Small intestine (tissue), 7 donors: ENCODE data around the gene PGS1. TPM values are rescaled to one million over a fixed set of nuclear protein-coding genes. Genes with fewer than 3 reads are reported as not detected.
A peak's percentile ranks its signal among the peaks of the same experiment; 100 is the strongest.

ENCODE experiments used
- DNase-seq, 2 donors: peaks; one replicate each; pipeline versions ENCODE4 v3.0.0 to v3.0.0-alpha.2; 2013
- FAIRE-seq: peaks from 2 replicates; lab custom pipeline; 2012; peaks lifted over from hg19 to GRCh38; lab: Jason Lieb, UNC
- H3K27ac ChIP-seq, 3 donors: one replicate each; pipeline ENCODE4 v1.5.1; 2013; ENCODE audit warnings: low read length in 2 of 3, mild to moderate bottlenecking in 2 of 3, control low read depth in 1 of 3, inconsistent platforms in 1 of 3, low read depth in 1 of 3, moderate library complexity in 1 of 3
- H3K27me3 ChIP-seq, 3 donors: one replicate each; pipeline ENCODE4 v1.6.1; 2013; ENCODE audit warnings: low read length in 3 of 3, inconsistent platforms in 1 of 3; ENCODE audit not compliant: control insufficient read depth in 3 of 3, insufficient read depth in 3 of 3
- H3K36me3 ChIP-seq, 3 donors: one replicate each; pipeline ENCODE4 v1.6.1; 2013; ENCODE audit warnings: low read length in 3 of 3, inconsistent platforms in 1 of 3, low read depth in 1 of 3, mild to moderate bottlenecking in 1 of 3, moderate library complexity in 1 of 3; ENCODE audit not compliant: control insufficient read depth in 3 of 3, insufficient read depth in 2 of 3
- H3K4me1 ChIP-seq, 3 donors: one replicate each; pipeline ENCODE4 v1.6.1; 2013; ENCODE audit warnings: low read length in 2 of 3, inconsistent platforms in 1 of 3, low read depth in 1 of 3, mild to moderate bottlenecking in 1 of 3, moderate library complexity in 1 of 3; ENCODE audit not compliant: control insufficient read depth in 3 of 3, insufficient read depth in 2 of 3
- H3K4me3 ChIP-seq, 3 donors: one replicate each; pipeline ENCODE4 v1.5.1; 2013; ENCODE audit warnings: low read length in 3 of 3, control low read depth in 1 of 3, inconsistent platforms in 1 of 3, low read depth in 1 of 3, mild to moderate bottlenecking in 1 of 3, moderate library complexity in 1 of 3
- H3K9me3 ChIP-seq, 2 donors: one replicate each; pipeline ENCODE4 v1.6.1; 2013; ENCODE audit warnings: low read depth in 1 of 2, low read length in 1 of 2; ENCODE audit not compliant: control insufficient read depth in 2 of 2, insufficient read depth in 1 of 2
- WGBS, 3 donors: extraction: QIAGEN DNeasy Blood & Tissue Kit; methylation state at CpG; one replicate each; pipeline ENCODE4 v1.1.7; 2013; 5-methylcytosine and 5-hydroxymethylcytosine counted together
- polyA plus RNA-seq, 4 donors: library from polyadenylated mRNA; stranded (reverse) in 3 of 4; unstranded in 1 of 4; fragments of 200-250 nt in 3 of 4; fragments of 120-200 nt in 1 of 4; gene quantifications; one replicate each; pipeline versions ENCODE4 v1.2.1 to v1.2.3, GENCODE V29; 2013
- donor health status: healthy with polysubstance abuse.
- donor health status: control.
- donor health status: control.
- donor health status: Bipolar disorder and iron deficiency.
- donor health status: healthy.

PGS1 gene
- polyA plus RNA-seq, 4 donors = 14.9 to 34.9 (median 20.5) TPM

DNA sequence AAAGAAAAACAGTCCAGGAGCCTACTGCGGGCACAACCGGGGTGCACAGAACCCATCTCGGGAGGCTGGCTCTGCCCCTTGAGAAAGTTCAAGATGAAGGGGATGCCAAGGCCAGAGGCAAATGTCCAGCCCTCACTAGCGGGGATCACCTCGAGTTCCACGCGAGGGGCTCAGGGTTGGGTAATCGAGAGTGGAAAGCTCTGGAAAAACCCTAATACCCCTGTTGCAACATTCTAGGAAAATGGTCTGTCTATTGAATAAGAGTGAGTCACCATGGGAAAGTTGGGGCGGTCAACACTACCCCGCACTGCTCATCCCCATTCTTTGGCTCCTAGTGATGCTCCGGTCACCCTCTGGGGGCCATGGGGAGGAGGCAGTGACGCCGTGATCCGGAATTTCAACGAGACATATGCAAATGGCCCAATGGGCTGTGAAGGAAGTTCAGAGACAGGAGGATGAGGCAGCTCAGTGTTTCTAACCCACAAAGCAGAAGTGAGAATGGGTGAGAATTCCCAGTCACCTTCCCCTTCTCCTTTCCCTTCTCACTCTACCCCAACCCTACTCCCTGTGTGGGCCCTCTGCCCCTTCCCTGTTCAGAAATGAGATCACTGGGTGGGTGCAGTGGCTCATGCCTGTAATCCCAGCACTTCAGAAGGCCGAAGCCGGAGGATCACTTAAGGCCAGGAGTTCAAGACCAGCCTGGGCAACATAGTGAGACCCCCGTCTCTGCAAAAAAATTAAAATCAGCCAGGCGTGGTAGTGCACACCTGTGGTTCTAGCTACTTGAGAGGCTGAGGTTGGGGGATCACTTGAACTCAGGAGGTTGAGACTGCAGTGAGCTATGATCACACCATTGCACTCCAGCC lies 41.0 kb upstream of the PGS1 start:
- peaks cover 2 to 9% (median 3%) of the 10 kb centered on the region in 3 donors for H3K4me1 ChIP-seq
- peak overlapping the region in 1 of 3 donors; percentile 3 for H3K27ac ChIP-seq
- 86 to 93% (median 89%) methylated on average over 19 of the region's 19 CpGs for WGBS, 3 donors

DNA sequence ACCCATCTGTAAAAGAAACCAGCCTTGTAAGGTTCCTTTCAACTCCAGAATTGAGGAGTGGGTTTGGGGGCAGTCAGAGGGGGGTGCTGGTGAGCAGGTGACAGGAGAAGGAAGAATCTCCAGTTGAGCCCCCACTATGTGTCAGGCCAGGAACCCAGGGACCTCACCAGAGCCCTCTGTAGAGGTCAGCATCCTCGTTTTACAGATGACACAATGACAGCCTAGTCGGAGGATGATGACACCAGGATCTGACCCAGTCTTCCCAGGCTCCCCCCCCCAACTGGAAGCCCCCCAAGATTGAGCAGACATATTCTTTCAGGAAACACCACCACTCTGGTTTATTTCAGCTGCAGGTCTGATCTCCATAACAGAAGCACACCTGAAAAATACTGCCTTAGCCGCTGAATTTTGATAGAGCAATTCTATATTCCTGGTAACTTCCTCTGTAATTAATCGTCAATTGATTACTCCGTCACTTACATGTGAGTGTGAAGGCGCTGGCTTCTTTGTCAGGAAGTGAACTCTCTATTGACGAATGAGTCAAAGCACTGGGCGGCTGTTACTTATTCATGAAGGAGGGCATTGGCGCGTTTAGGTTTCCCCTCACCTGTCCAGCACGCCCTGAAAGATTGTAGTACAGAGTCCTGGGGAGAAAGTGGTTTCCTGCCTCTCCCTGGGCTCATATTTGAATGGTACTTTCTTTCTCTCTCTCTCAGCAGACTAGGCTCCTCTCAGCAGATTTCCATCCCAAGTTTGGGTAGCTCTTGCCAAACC lies 39.8 kb upstream of the PGS1 start:
- Histone ChIP-seq H3K4me1 (peaks cover 2 to 20% (median 3%) of the 10 kb centered on the region in 3 donors), H3K4me3 (no peak overlapping the region), H3K27me3 (peaks cover 0 to 25% (median 0%) of the 10 kb centered on the region in 3 donors), H3K9me3 (no peaks in the 10 kb centered on the region), H3K27ac (peak overlapping the region in 2 of 3 donors; percentile 52 to 89), H3K36me3 (no peaks in the 10 kb centered on the region)
- DNase-seq (peak; percentile 80 to 94), FAIRE-seq (no peak)
- WGBS, 3 donors = 9 to 43% (median 21%) methylated on average over 11 of the region's 11 CpGs

More for the DNA sequence above, 41.0 kb upstream of the PGS1 start:
- peaks cover 0 to 13% (median 0%) of the 10 kb centered on the region in 3 donors for H3K27me3 ChIP-seq
- no peak for DNase-seq
- H3K4me3 ChIP-seq = no peak overlapping the region
- H3K9me3 ChIP-seq = no peaks in the 10 kb centered on the region
- no peaks in the 10 kb centered on the region for H3K36me3 ChIP-seq
- FAIRE-seq = no peak

DNA sequence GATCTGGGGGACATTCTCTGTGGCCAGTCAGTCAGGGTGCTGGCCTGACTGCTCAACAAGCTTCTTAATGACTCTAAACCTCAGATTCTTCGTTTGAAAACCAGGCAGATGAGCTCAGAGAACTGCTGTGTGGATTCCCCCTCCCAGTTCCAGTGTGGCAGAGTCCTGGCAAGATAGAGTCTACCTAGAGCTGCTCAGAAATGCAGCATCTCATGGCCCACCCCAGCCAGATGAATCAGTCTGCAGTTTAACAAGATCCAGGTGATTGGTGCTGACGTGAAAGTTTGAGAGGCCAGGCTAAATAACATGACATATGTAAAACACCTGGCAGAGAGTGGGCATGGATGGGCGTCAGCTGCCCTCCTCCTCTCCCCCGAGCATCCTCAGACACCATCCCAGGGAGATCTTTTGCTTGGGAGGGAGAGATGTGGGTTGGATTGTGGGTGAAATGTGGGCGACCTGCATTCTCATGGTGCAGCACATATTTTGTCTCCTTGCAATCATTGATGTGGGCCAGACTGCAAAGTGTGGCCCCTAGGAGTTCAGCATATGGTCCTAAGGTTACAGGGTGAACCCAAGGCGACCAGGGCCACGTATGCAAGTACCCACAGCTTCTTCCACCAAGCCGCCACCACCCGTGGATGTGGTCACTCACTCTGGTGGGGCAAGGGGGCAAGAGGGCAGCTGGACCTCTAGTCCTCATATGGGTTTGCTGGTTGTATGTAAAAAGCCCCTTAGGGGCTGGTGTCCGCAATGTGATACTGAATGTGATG lies 38.1 kb upstream of the PGS1 start:
- H3K4me3 ChIP-seq = no peak overlapping the region
- DNase-seq (no peak), FAIRE-seq (no peak)
- WGBS, 3 donors = 73 to 82% (median 78%) methylated on average over 10 of the region's 10 CpGs
- no peaks in the 10 kb centered on the region for H3K9me3 ChIP-seq
- H3K4me1 ChIP-seq = peaks cover 2 to 21% (median 3%) of the 10 kb centered on the region in 3 donors
- no peaks in the 10 kb centered on the region for H3K36me3 ChIP-seq
- H3K27me3 ChIP-seq = peaks cover 0 to 36% (median 0%) of the 10 kb centered on the region in 3 donors
- H3K27ac ChIP-seq = peak overlapping the region in 1 of 3 donors; percentile 3

DNA sequence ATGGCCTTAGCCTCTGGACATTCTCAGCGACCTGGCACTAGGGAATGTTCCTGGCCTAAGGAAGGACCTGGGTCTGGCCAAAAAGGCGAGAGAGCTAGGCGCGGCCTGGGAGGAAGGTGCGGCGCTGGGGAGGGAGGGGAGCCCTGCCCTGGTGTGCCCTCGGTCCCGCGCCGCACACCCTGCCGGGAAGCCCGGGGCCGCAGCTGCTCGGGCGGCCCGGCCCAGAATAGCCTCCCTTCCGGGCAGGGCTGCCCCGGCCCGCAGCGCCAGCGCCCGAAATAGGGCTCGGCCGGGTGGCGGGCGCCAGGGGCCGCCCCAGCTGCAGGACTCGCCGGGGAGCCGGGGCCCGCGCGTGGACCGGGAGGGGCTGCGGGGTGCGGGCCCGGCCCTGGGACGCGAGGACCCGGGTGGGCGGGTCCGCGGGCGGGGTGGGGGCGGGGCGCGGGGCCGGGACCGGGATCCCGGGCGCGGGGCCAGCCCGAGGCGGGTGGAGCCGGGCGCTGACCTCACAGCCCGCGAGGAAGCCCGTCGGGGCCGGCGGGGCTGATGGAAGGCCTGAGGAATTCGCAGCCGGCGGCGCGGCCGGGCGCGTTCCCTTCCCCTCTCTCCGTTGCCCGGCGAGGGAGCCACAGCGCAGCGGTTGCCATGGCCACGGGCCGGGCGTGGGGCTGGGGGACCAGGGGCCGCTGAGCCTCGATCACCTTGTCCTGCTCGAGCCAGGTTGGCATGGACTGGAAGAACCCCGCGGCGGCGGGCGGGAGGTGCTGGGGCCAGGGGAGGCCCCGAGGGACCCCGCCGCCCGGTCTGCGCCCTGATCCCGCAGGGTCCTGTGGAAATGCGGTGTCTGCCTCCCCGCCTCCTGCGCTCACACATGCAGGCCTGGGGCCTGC lies 36.6 kb upstream of the PGS1 start:
- H3K4me3 ChIP-seq = peak overlapping the region in 1 of 3 donors; percentile 51
- no peaks in the 10 kb centered on the region for H3K36me3 ChIP-seq
- 2 to 7% (median 3%) methylated on average over 20 to 95 of the region's 95 CpGs for WGBS, 3 donors
- FAIRE-seq = no peak
- peak overlapping the region; percentile 48 to 88 (median 58) for H3K27ac ChIP-seq
- H3K27me3 ChIP-seq = peaks cover 0 to 45% (median 0%) of the 10 kb centered on the region in 3 donors
- no peaks in the 10 kb centered on the region for H3K9me3 ChIP-seq
- peaks cover 2 to 21% (median 3%) of the 10 kb centered on the region in 3 donors for H3K4me1 ChIP-seq
- peak; percentile 71 to 82 for DNase-seq

DNA sequence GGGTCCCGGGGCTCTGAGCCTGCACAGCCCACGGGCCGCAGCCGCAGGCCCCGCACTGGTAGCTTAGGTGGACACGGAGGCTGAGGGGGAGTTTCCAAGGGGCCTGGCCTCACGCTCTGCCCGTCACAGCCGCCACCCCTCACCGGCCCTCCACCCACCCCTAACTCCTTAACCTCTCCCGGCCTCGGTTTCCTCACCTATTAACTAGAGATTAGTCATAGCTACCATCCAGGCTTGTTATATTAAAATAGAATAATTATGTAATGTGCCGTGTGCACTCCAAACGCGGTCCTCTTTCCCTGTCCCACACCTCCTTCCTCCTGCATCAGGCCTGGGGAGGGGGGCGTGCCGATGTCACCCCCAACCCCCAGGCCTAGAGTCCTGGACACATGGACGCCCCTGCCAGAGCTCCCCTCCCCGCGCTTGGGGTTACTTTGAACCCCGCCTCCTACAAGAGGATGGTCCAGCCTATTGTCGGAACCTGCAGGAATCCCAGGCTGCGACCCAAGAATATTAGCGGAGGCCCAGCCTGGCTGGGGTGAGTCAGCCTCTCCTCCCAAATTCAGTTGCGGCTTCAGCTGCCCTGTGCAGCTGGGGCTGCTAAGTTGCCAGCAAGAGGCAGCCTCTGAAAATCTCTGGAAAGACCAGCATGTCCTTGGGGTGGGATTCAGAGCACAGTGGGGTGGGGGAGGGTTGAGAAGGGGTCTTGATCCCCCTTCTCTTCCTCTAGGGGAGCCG lies 35.8 kb upstream of the PGS1 start:
- H3K36me3 ChIP-seq = no peaks in the 10 kb centered on the region
- no peak overlapping the region for H3K4me3 ChIP-seq
- FAIRE-seq (no peak), DNase-seq (no peak)
- H3K27ac ChIP-seq = peak overlapping the region; percentile 38 to 88 (median 58)
- H3K27me3 ChIP-seq = peaks cover 0 to 45% (median 0%) of the 10 kb centered on the region in 3 donors
- WGBS, 3 donors = 35 to 45% (median 41%) methylated on average over 25 to 26 of the region's 26 CpGs
- peaks cover 2 to 21% (median 3%) of the 10 kb centered on the region in 3 donors for H3K4me1 ChIP-seq
- no peaks in the 10 kb centered on the region for H3K9me3 ChIP-seq

DNA sequence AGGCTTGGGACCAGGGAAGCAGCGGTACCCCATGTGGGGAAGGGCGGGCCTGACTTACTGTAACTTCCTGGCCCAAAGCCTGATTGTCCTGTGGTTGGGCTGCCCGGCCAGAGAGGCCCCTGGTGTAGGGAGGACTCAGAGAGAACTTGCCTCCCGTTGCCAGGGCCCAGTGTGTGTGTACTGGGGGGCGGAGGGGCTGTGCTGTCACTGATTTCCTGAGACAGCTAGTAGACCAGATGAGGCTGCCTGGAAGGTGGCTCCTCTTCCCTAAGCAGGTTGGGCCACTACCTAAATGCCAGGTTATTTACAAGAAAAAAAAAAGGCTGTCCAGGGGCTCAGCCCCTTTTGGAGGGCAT lies 35.3 kb upstream of the PGS1 start:
- WGBS, 3 donors = 21 to 33% (median 29%) methylated on average over 4 to 5 of the region's 5 CpGs
- peak overlapping the region in 2 of 3 donors; percentile 58 to 88 for H3K27ac ChIP-seq
- peaks cover 0 to 51% (median 0%) of the 10 kb centered on the region in 3 donors for H3K27me3 ChIP-seq
- no peaks in the 10 kb centered on the region for H3K36me3 ChIP-seq
- no peak for DNase-seq
- no peak for FAIRE-seq
- no peak overlapping the region for H3K4me3 ChIP-seq
- H3K9me3 ChIP-seq = no peaks in the 10 kb centered on the region
- peaks cover 2 to 21% (median 3%) of the 10 kb centered on the region in 3 donors for H3K4me1 ChIP-seq
